IMR-90 (cell line): ENCODE results near the gene MAP2K5. TPM values are rescaled to one million over a fixed set of nuclear protein-coding genes. Genes with fewer than 3 reads are reported as not detected.

Source experiments
- ATAC-seq: fragments of 200-7000 bp; cut with Tn5 transposase; 2 replicates; pipeline ENCODE4 v1.9.1; 2020; ENCODE audit warnings: low read depth, mild to moderate bottlenecking, moderate library complexity
- BruUV-seq: library from RNA; stranded (reverse); fragments of 400-500 nt; replicated peaks from 2 replicates; lab custom pipeline; 2021; lab: Mats Ljungman, UMichigan
- CTCF ChIA-PET: fragments of 300-600 bp; formaldehyde crosslinking; extraction: SDS; loops from one replicate; lab custom pipeline; 2021; ENCODE audit warnings: antibody characterized with exemption; lab: Yijun Ruan, JAX
- POLR2A ChIA-PET: fragments of 300-600 bp; sonication (Branson Sonifier 250); formaldehyde crosslinking; loops from one replicate; lab custom pipeline; 2022; ENCODE audit warnings: antibody characterized with exemption; ENCODE audit not compliant: unreplicated experiment; lab: Charles Lee
- DNase-seq: peaks from one replicate; pipeline ENCODE4 v3.0.0; 2013
- H2AFZ ChIP-seq: replicated peaks from 2 replicates; pipeline ENCODE3; 2013; ENCODE audit warnings: low read length, mild to moderate bottlenecking; ENCODE audit not compliant: poor library complexity
- H2AK5ac ChIP-seq: 2 replicates; pipeline ENCODE4 v1.6.1; 2013; ENCODE audit warnings: low read depth, low read length, inconsistent platforms
- H2AK9ac ChIP-seq: replicated peaks from 2 replicates; pipeline ENCODE3; 2013; ENCODE audit warnings: mild to moderate bottlenecking, low read depth, low read length, moderate library complexity; ENCODE audit not compliant: poor library complexity
- H2BK120ac ChIP-seq: 2 replicates; pipeline ENCODE4 v1.6.1; 2013; ENCODE audit warnings: low read depth, low read length, inconsistent platforms
- H2BK15ac ChIP-seq: 3 replicates; pipeline ENCODE4 v1.6.1; 2013; ENCODE audit warnings: low read depth, low read length, inconsistent platforms
- H2BK20ac ChIP-seq: 2 replicates; pipeline ENCODE4 v1.6.1; 2013; ENCODE audit warnings: low read depth, mild to moderate bottlenecking, inconsistent platforms, low read length, moderate library complexity
- H2BK5ac ChIP-seq: 2 replicates; pipeline ENCODE4 v1.6.1; 2013; ENCODE audit warnings: mild to moderate bottlenecking, low read depth, low read length, inconsistent platforms; ENCODE audit not compliant: poor library complexity, severe bottlenecking
- H3K14ac ChIP-seq: replicated peaks from 2 replicates; pipeline ENCODE4 v1.6.1; 2013; ENCODE audit warnings: low read depth, low read length, inconsistent platforms
- H3K18ac ChIP-seq: 2 replicates; pipeline ENCODE4 v1.6.1; 2013; ENCODE audit warnings: low read depth, low read length, control low read depth
- H3K23ac ChIP-seq: 2 replicates; pipeline ENCODE4 v1.6.1; 2013; ENCODE audit warnings: low read depth, low read length, inconsistent platforms
- H3K27ac ChIP-seq: 2 replicates; pipeline ENCODE4 v1.5.1; 2013; ENCODE audit warnings: mild to moderate bottlenecking, control low read depth, low read length; ENCODE audit not compliant: insufficient read depth
- H3K27me3 ChIP-seq: 2 replicates; pipeline ENCODE4 v1.6.1; 2013; ENCODE audit warnings: low read length; ENCODE audit not compliant: control insufficient read depth, insufficient read depth
- H3K36me3 ChIP-seq: 2 replicates; pipeline ENCODE4 v1.6.1; 2013; ENCODE audit warnings: low read length, mixed read lengths; ENCODE audit not compliant: control insufficient read depth, insufficient read depth
- H3K4ac ChIP-seq: 2 replicates; pipeline ENCODE4 v1.6.1; 2013; ENCODE audit warnings: low read depth, low read length, inconsistent platforms
- H3K4me1 ChIP-seq: 2 replicates; pipeline ENCODE4 v1.6.1; 2013; ENCODE audit warnings: low read length, mixed read lengths; ENCODE audit not compliant: control insufficient read depth, insufficient read depth
- H3K4me2 ChIP-seq: 2 replicates; pipeline ENCODE4 v1.6.1; 2013; ENCODE audit warnings: low read depth, mild to moderate bottlenecking, control low read depth, low read length, moderate library complexity
- H3K4me3 ChIP-seq: 2 replicates; pipeline ENCODE4 v1.5.1; 2013; ENCODE audit warnings: low read depth, mild to moderate bottlenecking, control low read depth, low read length, moderate library complexity; ENCODE audit not compliant: insufficient read depth
- H3K56ac ChIP-seq: 2 replicates; pipeline ENCODE4 v1.6.1; 2013; ENCODE audit warnings: low read length, inconsistent platforms; ENCODE audit not compliant: insufficient read depth; ENCODE audit errors: extremely low read depth
- H3K79me1 ChIP-seq, 2 experiments: 2 replicates each; pipeline ENCODE4 v1.6.1; 2013; ENCODE audit warnings: low read length in 2 of 2, inconsistent platforms in 1 of 2, low read depth in 1 of 2
- H3K9ac ChIP-seq: 2 replicates; pipeline ENCODE4 v1.6.1; 2013; ENCODE audit warnings: low read depth, low read length, control low read depth
- H3K9me1 ChIP-seq: 2 replicates; pipeline ENCODE4 v1.6.1; 2013; ENCODE audit warnings: low read length, inconsistent platforms; ENCODE audit not compliant: insufficient read depth
- H3K9me3 ChIP-seq: 2 replicates; pipeline ENCODE4 v1.6.1; 2013; ENCODE audit warnings: low read length; ENCODE audit not compliant: control insufficient read depth, insufficient read depth
- H4K20me1 ChIP-seq: 2 replicates; pipeline ENCODE4 v1.6.1; 2013; ENCODE audit warnings: low read length, inconsistent platforms; ENCODE audit not compliant: insufficient read depth
- H4K5ac ChIP-seq: 2 replicates; pipeline ENCODE4 v1.6.1; 2013; ENCODE audit warnings: mild to moderate bottlenecking, low read depth, low read length, control low read depth
- H4K8ac ChIP-seq, 2 experiments: 2 replicates each; pipeline ENCODE4 v1.6.1; 2013; ENCODE audit warnings: low read depth in 2 of 2, low read length in 2 of 2, control low read depth in 1 of 2, inconsistent platforms in 1 of 2
- H4K91ac ChIP-seq: 2 replicates; pipeline ENCODE4 v1.6.1; 2013; ENCODE audit warnings: low read depth, low read length, inconsistent platforms; ENCODE audit not compliant: insufficient read depth
- BHLHE40 ChIP-seq: fragments of 150-350 bp; IDR thresholded peaks from 2 replicates; pipeline ENCODE4 v1.6.1; 2016; ENCODE audit warnings: mild to moderate bottlenecking, low read depth, low read length
- CEBPB ChIP-seq: IDR thresholded peaks from 2 replicates; pipeline ENCODE4 v1.6.1; 2012; ENCODE audit warnings: low read depth, low read length, improper control_type of control experiment
- CHD1 ChIP-seq: IDR thresholded peaks from 2 replicates; pipeline ENCODE4 v1.6.1; 2012; ENCODE audit warnings: low read depth, low read length, improper control_type of control experiment
- CTCF ChIP-seq: conservative IDR thresholded peaks from 2 replicates; pipeline ENCODE4 v1.5.1; 2012; ENCODE audit warnings: mild to moderate bottlenecking, low read depth, low read length, improper control_type of control experiment
- FOS ChIP-seq: fragments of 150-350 bp; IDR thresholded peaks from 2 replicates; pipeline ENCODE4 v1.6.1; 2016; ENCODE audit warnings: low read depth, low read length
- MAFK ChIP-seq: IDR thresholded peaks from 2 replicates; pipeline ENCODE4 v1.6.1; 2012; ENCODE audit warnings: low read depth, low read length, improper control_type of control experiment
- MXI1 ChIP-seq: IDR thresholded peaks from 2 replicates; pipeline ENCODE4 v1.6.1; 2012; ENCODE audit warnings: low read depth, mild to moderate bottlenecking, low read length, moderate library complexity, borderline replicate concordance
- POLR2A ChIP-seq: IDR thresholded peaks from 2 replicates; pipeline ENCODE4 v1.6.1; 2012; ENCODE audit warnings: mild to moderate bottlenecking, low read depth, low read length
- RAD21 ChIP-seq: IDR thresholded peaks from 2 replicates; pipeline ENCODE4 v1.6.1; 2012; ENCODE audit warnings: low read length, improper control_type of control experiment
- RCOR1 ChIP-seq: IDR thresholded peaks from 2 replicates; pipeline ENCODE4 v1.6.1; 2012; ENCODE audit warnings: mild to moderate bottlenecking, low read length, improper control_type of control experiment; ENCODE audit not compliant: insufficient replicate concordance
- RFX5 ChIP-seq: IDR thresholded peaks from 2 replicates; pipeline ENCODE4 v1.8.0; 2012; ENCODE audit warnings: low read depth, mild to moderate bottlenecking, low read length, moderate library complexity
- SMC3 ChIP-seq: fragments of 150-350 bp; IDR thresholded peaks from 2 replicates; pipeline ENCODE4 v1.6.1; 2016; ENCODE audit warnings: low read depth, mild to moderate bottlenecking, antibody characterized with exemption, low read length, moderate library complexity
- USF2 ChIP-seq: fragments of 150-350 bp; IDR thresholded peaks from 2 replicates; pipeline ENCODE4 v1.6.1; 2017; ENCODE audit warnings: mild to moderate bottlenecking, antibody characterized with exemption, low read length, low read depth
- WGBS, 2 experiments: methylation state at CpG; one replicate each; pipeline versions ENCODE4 v1.1.5 to v1.1.7; 2013; ENCODE audit warnings: missing lambda C conversion rate in 2 of 2; ENCODE audit not compliant: insufficient read length in 1 of 2; ENCODE audit errors: extremely low coverage in 2 of 2; 5-methylcytosine and 5-hydroxymethylcytosine counted together
- dilution Hi-C: fragments of 300-500 bp; cut with HindIII; formaldehyde crosslinking; loops from one replicate; pipeline ENCODE4 v1.14.3; 2018; ENCODE audit warnings: low sequenced_read_pairs; ENCODE audit not compliant: unreplicated experiment
- in situ Hi-C: fragments of 300-500 bp; cut with MboI; formaldehyde crosslinking; loops from 3 replicates; pipeline ENCODE4 v1.14.3; 2019; ENCODE audit warnings: low sequenced_read_pairs, inconsistent platforms, mixed read lengths
- intact Hi-C: fragments of 100-400 bp; cut with micrococcal nuclease; formaldehyde crosslinking; loops from 2 replicates; pipeline ENCODE4 v1.10.0; 2022
- polyA plus RNA-seq, 3 experiments: library from polyadenylated mRNA; depleted of rRNA; stranded (reverse); fragments of >200 nt; gene quantifications; 2 replicates each; pipeline ENCODE4 v1.2.3, GENCODE V29; 2012; ENCODE audit warnings: low replicate concordance in 1 of 3
- total RNA-seq: library from RNA; depleted of rRNA; stranded (reverse); fragments of >200 nt; gene quantifications from 2 replicates; pipeline ENCODE4 v1.2.3, GENCODE V29; 2012

MAP2K5 gene
- total and polyA plus RNA-seq, 2 of the 4 experiments (the other 2 are of a cell fraction) = 1.6 to 6.1 TPM

- Histone ChIP-seq H2BK5ac (no peak overlapping the region), H4K5ac (no peak overlapping the region), H2AFZ (no peak overlapping the region), H4K20me1 (no peaks in the 10 kb centered on the region), H4K91ac (no peak overlapping the region), H3K36me3 (no peaks in the 10 kb centered on the region), H2BK15ac (no peak overlapping the region), H3K18ac (no peak overlapping the region), H2BK120ac (no peak overlapping the region), H4K8ac (no peak overlapping the region), H3K23ac (no peak overlapping the region), H2AK5ac (no peak overlapping the region), H3K4me1 (no peaks in the 10 kb centered on the region; the same call in 1 of the 2 replicates), H3K9me1 (no peaks in the 10 kb centered on the region; the same call in 1 of the 2 replicates), H2BK20ac (no peak overlapping the region), H2AK9ac (no peak overlapping the region), H3K56ac (no peak overlapping the region), H3K27ac (no peak overlapping the region), H3K4me3 (no peak overlapping the region), H3K4me2 (no peak overlapping the region), H3K27me3 (no peaks in the 10 kb centered on the region), H3K4ac (no peak overlapping the region), H3K9ac (no peak overlapping the region), H3K9me3 (no peaks in the 10 kb centered on the region), H3K14ac (no peak overlapping the region), H3K79me1 (no peaks in the 10 kb centered on the region)
- TF ChIP-seq CTCF (no peak), RAD21 (no peak), POLR2A (no peak), CHD1 (no peak), USF2 (no peak), MAFK (no peak), BHLHE40 (no peak), SMC3 (no peak), MXI1 (no peak), FOS (no peak), RFX5 (no peak), RCOR1 (no peak), CEBPB (no peak)
- intact Hi-C loops = no loop called here
- ChIA-PET CTCF (no interaction called here), POLR2A (no interaction called here)
- in situ Hi-C loops = no loop called here
- dilution Hi-C loops = no loop called here
- WGBS, 2 experiments = no CpG with 5 or more reads among the region's 3 CpGs
- BruUV-seq = no TSS peak
- DNase-seq (no peak), ATAC-seq (no peak)
These were observed 197.9 kb downstream of the MAP2K5 start for GRCh38 chr15:67740405-67740804.
